Activated T-cell treated with anti-CD3 and anti-CD28 coated beads for 1 hour (primary cell): Measurements from ENCODE around the gene KBTBD4.
"Not testable (repeated sequence)": the region's sequence is repeated elsewhere in the genome, so short reads cannot be mapped to it uniquely, and the experiment has no call there.

Source experiments
- DNase-seq: peaks from one replicate; pipeline ENCODE4 v3.0.0-alpha.2; 2020; ENCODE audit warnings: low read depth

Gene KBTBD4

DNA sequence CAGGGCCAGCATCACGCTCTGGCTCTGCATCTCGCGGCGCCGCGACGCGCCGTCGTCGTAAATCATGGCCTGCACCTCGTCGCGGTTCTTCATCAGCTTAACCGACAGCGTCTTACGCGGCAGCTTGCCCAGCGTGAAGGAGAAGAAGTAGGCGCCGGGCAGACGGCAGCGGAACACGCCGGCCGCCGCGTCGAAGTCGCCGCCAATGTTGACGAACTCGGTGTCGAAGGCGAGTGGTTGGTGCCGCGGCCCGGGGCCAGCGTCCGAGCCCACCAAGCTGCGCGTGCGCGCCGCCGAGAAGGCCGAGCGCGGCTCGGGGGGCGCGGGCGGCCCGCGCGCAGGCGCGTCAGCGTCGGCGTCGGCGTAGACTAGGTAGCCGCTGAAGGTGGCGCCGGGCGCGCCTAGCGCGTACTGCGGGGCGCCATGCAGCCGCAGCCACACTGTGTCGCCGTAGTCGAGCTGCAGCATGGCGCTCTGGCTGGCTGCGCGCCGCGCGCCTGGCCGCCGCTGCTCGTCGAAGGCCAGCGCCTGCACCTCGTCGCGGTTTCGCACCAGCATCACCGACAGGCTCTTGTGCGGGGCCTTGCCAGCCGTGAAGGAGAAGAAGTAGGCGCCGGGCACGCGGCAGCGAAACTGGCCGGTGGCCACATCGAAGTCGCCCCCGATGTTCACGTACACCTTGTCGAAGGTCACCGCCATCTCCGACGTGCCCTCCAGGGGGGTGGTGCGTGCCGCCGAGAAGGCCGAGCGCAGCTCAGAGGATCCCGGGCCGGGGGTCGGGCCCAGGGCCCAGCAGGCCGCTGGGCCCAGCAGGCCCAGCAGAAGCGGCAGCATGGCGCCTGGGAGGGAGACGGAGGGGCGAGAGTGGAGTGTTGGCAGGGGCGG lies 11.4 kb upstream of the KBTBD4 start:
- no peak for DNase-seq

DNA sequence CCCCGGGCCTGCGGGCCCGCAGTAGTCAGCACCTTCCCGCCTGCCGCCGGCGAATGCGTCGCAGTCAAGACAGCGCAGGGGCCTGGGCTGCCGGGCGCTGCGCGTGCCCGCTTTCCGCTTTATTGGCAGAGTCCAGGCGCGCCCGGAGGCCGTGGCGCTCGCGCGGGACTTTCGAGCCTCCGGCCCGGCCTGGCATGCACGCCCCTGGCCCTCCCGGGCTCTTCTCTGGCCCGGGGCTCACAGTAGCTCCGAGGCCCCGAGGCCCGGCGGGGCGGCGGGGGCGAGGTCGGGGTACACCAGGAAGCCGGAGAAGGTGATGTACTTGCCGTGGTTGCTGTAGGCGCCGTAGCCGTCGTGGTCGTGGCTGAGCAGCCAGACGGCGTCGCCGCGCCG lies 10.8 kb upstream of the KBTBD4 start:
- DNase-seq, result no peak

DNA sequence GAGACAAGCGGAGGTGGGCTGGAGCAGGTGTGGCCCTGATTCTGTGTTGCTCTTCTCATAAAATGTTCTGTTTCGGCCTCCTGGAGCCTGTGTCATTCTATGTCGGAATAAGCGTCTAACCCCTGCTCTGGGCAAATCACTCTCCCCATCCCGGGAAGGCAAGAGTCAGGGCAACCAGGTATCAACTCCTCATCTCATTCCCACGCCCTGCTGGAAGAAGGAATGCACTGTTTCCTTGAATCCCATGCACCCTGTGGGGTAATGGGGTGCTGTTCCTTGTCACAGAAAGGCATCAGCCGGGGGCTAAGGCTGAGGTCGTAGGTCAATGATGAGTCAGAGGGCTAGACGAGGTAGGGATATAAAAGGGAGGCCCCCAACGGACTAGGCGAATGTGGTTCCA lies 10.3 kb upstream of the KBTBD4 start:
- no peak for DNase-seq

DNA sequence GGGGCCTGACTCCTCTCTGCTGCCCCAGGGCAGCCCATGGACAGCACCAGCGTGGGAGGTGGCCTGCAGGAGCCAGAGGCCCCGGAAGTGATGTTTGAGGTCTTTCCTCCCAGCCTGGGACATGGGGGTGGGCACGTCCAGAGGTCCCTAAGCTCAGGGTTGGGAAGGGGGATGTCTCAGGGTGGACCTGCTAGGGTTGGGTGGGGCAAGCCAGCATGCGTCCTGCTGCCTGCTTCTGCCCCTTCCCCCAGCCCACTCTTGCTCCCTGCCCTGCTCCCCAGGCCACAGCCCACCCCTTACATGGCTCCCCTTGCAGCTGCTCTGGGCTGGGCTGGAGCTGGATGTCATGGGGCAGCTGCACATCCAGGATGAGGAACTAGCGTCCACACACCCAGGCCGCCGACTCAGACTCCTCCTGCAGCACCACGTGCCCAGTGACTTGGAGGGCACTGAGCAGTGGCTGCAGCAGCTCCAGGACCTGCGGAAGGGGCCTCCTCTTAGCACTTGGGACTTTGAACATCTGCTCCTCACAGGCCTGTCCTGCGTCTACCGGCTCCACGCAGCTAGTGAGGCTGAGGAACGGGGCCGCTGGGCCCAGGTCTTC lies 9.1 kb upstream of the KBTBD4 start:
- DNase-seq, result no peak

DNA sequence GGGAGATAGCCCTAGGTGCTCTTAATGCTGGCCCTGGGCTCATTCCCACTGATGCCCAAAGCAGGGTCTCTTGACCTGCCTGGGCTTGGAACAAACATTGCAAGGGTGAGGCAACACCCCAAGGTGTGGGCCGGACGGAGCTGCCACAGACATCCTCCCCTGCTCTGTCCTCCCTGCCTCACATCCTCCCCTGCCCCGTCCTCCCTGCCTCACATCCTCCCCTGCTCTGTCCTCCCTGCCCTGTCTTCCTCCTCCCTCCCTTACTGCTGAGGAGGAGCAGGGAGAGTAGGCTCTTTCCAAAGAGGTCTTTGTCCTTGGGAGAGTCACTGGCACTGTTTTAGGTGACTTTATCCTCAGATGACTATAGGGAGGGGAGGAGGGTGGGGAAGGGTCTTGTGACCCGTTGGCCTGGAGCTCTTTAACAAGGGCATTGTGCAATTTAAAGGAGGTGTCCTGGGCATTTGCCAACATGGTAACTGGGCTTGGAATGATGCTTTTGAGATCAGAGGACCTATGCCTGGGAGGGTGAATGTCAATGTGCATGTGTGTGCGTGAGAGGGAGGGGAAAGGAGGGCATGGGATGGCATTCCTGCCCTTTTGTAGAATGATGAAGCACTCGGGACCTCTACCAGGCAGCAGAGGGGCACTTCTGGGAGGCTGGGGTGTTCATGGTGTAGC lies 8.4 kb upstream of the KBTBD4 start:
- no peak for DNase-seq

DNA sequence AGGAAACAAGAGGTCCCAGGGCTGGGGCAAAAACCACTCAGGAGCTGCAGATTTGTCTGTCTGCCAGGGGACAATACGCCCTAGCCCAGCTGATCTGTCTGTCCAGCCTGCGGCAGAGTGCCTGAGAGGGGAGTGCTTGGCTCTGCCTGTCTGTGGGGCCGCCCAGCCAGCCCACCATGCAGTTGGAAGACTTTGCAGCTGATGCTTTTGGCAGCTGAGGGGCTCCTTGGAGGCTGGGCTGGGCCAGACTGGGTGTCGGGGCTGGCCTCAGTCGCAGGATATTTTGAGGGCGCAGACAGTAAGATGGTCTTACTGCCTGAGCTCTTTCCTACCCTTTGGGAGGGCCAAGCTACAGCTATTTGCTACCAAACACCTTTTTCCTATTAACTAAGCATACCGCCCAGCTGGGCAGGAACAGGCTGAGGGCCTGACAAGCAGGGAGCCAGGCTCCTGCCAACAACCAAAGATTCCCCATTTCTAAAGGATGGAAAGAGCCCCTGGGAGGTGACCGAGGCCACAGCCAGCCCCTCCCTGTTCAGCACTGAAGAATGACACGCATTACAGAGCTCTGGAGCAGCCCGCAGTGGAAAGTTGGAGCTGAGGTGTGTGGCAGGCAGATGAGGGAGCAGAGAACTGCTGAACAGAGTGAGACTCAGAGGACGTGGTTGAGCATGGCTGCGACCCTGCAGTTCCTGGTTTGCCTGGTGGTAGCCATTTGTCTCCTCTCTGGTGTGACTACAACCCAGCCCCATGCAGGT lies 7.5 kb upstream of the KBTBD4 start, which contains the start of gene FAM180B:
Gene FAM180B (plus strand): TSS at position 581 of the 758 bp plus-strand sequence. CDS start 91 bp downstream, at position 672.
- DNase-seq, result no peak

DNA sequence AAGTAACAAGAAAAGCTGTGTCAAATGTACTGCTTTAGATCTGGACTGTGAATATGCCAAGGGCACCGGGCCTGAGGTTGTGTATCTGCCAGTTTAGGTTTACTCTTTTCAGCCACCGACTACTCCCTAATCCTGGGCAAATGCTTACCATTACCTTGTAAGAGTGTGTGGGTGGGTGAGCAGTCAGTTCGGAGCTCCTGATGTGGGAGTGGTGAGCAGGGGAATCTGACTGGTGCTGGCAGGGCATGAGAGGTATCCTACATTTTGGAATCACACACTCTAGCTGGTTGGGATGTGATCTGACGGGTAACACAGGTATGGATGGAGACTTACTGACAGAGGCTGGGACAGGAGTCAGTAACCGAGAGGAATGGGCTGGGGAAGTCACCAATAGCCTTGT lies 5.1 kb upstream of the KBTBD4 start:
- no peak for DNase-seq

DNA sequence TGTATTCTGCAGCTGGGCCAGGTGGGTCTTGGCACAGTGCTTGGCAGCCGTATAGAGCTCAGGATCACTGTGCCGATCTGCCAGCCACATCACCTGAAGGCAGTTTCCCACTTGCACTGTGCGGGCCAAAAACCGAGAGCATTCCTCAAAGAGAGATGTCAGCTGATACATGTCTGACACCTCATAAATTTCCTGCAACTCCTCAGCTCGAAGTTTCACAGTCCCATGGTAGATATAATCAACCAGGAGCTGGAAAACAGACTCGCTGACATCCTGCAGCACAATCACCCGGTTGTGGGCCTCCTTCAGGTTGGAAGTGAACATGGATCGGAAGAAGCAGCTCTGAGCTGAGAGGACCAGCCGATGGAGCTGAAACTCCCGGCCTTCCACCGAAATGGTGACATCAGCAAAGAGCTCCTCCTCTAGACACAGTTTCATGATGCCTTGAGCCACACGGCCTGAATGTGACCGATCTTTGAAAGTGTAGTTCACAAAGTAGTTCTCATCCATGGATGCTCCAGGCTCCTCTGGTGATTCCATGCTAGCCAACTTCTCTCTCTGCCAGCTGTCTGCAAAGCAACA lies 1.2 kb downstream of the KBTBD4 start:
- no peak for DNase-seq

DNA sequence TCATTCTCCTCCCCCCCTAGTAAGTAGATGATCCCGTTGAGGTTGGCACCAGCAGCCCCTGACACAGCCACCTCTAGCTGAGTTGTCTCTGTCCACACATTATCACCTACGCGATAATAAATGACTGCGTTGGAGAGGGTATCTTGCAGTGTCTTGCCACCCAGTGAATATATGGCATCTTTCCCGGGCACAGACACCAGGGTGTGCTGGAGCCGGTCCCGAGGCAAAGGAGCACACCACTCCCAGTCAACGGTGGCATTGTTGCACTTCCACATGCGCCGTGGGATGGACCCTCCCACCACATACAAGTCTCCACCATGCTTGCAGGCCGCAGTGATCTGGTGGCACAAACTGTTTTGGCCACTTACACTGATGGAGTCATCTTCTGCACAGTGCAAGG lies 5.4 kb downstream of the KBTBD4 start:
- DNase-seq, result no peak

DNA sequence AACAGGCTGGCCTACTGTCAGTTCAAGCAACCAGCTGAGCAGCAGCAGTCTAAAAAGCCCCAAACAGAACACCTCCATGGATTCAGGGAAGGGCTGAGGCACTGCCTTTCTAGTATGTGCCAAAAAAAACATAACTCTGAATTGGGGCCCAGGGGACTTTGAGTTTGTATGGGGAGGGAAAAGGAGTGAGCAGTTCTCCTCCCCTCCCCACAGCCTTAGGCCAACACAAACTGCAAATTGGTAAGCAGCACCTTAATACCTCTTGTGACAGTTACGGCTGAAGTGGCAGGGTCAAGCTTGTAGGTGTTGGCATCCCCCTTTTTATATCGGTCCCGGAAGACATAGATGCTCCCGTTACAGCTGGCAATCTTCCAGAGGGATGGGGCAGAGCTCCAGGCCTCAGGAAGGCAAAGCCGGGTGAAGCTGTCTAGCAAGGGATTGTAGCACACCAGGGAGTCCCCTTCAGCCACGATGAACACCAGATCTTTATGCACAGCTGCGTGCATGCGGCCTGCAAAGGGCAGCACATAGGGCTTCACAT lies 6.0 kb downstream of the KBTBD4 start:
- no peak for DNase-seq

DNA sequence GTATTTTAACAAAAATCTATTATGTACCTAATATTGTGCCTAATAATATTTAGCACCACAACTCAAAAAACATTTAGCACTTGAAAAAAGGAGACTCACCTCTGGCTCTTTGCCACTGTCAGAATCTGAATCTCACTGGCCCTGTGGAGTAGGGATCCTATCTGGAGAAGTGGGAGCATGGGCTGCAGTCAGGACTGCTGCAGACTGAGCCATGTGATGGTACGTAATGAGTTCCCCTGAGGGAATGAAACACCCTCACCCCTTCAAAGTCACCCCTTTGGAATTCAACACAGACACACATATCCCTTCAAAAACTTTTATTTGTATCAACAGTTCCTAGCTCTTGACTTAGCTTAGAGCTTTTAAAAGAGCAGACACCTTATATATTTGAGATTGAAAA lies 6.9 kb downstream of the KBTBD4 start:
- DNase-seq, result no peak

DNA sequence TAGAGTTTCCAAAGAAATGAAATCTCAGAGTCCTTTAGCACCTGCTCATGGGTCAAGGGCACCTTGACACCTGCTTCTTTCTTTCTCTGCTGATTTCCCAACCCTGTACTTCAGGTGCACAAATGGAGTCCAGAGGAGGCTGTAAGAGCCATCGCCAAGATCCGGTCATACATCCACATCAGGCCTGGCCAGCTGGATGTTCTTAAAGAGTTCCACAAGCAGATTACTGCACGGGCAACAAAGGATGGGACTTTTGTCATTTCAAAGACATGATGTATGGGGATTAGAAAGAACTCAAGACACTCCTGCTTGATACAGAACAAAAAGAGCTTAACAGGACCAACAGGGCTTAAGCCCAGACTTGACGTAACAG lies 7.4 kb downstream of the KBTBD4 start:
- no peak for DNase-seq

DNA sequence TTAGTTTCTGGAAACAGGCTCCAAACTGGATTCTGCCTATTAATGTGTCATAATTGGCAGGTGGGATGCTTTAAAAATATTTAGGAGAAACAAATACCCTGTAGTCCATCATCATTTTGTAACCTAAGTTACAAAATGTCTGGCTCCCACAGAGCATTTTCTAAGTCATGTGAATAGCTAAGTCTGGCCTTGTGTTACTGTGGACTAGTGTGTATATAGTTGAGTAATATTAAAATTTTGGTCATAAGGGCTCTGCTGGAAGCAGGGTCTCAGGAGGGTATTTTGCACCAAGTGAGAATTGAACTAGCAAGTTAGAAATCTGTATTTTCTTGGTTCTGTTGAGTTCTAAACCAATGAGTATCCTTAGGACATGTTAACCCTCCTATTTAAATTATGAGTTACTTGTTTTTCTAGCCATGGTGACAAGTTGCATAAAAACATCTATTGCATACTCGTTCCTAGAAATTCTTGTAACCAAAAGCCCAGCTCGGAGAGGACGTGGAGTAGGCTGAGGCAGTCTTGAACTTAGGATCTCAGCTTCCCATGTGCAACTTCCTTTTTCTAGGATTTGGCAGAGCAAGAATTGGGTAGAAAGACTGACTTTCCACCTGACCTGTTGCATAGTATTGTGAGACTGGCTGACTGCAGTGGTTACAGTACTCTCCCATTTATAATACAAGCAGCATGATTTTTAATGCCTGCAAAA lies 8.0 kb downstream of the KBTBD4 start:
- no peak for DNase-seq

DNA sequence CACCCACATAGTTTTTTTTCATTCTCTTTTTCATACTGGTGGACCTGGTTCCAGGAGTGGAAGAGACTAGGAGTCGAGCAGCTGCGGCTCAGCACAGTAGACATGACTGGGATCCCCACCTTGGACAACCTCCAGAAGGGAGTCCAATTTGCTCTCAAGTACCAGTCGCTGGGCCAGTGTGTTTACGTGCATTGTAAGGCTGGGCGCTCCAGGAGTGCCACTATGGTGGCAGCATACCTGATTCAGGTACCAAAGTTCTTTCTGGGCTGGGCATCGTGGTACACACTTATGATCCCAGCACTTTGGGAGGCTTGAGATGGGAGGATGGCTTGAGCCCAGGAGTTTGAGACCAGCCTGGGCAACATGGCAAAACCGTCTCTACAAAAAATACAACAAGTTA lies 9.1 kb downstream of the KBTBD4 start:
- DNase-seq, result no peak

DNA sequence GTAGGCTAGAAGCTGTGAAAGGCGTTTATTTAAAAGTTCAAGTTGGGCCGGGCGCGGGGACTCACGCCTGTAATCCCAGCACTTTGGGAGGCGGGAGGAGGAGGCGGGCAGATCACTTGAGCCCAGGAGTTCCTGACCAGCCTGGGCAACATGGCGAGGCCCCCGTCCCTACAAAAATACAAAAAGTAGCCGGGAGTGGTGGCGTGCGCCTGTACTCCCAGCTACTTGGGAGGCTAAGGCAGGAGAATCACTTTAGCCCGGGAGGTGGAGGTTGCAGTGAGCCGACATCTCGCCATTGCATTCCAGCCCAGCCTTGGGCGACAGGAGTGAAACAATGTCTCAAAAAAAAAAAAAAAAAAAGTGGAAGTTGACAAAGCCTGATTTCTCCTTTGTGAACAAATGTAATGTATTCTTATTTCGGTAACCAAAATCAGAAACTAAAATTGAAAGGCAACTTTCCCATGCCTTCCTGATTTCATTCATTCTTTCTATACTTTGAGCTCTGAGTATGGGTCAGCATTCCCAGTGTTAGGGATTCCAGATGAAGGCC lies 12.5 kb downstream of the KBTBD4 start:
- no peak for DNase-seq

DNA sequence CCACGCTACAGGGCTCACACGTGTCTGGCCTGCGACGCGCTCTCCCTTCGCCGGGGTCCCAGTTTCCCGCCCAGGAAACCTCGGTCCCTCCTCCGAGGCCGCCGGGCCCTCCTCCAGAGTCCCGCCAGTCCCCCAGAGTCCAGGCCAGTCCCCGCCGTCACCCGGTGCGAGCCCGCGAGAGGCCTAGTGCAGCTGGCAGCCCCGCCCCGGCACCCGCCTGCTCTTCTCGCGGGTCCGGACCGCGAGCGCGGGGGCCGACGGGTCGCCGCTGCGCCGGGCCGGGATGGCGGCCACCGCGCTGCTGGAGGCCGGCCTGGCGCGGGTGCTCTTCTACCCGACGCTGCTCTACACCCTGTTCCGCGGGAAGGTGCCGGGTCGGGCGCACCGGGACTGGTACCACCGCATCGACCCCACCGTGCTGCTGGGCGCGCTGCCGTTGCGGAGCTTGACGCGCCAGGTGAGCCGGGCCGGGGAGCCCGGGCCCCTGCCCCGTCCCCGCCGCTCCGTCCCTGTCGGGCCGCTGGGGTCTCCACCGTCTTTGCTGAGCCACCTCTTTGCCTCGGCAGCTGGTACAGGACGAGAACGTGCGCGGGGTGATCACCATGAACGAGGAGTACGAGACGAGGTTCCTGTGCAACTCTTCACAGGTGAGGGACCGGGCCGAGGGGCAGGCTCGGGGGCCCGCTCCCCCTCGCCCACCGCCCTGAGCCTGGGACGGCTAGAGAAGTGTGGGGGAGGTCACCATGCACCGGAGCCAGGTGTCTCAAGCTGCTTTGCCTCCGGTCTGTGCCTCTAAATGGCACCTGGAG lies 13.2 kb downstream of the KBTBD4 start, which contains the start of gene PTPMT1:
Gene PTPMT1 (plus strand): TSS at position 260 of the 809 bp plus-strand sequence. CDS start 24 bp downstream, at position 284.
- peak; percentile 49 for DNase-seq

DNA sequence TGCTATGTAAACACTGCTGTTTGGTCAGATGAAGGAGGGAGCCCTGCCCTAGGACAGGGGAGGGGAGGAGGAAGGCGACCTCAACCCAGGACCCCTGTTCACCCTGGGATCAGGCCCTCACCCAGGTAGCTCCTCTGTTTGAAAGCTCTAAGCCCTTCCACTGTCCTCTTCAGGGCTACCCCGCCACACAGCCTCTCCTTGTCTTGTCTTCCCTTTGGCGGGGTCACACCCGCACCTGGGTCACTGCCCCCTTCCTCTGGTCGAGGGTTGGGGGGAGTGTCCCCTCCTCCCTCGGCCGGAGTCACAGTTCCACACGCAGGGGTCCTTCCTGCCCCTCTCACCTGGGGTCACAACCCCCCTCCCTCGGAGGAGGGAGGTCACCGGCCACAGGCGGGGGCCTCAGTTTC lies 13.8 kb downstream of the KBTBD4 start:
- no peak for DNase-seq

DNA sequence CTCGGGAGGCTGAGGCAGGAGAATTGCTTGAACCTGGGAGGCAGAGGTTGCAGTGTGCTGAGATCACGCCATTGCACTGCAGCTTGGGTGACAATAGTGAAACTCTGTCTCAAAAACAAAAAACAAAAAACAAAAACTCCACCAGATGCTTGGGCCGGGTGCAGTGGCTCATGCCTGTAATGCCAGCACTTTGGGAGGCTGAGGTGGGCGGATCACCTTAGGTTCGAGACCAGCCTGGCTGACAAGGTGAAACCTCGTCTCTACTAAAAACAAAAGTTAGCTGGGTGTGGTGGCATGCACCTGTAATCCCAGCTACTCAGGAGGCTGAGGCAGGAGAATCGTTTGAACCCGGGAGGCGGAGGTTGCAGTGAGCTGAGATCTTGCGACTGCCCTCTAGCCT lies 14.4 kb downstream of the KBTBD4 start:
- not testable (repeated sequence) for DNase-seq

DNA sequence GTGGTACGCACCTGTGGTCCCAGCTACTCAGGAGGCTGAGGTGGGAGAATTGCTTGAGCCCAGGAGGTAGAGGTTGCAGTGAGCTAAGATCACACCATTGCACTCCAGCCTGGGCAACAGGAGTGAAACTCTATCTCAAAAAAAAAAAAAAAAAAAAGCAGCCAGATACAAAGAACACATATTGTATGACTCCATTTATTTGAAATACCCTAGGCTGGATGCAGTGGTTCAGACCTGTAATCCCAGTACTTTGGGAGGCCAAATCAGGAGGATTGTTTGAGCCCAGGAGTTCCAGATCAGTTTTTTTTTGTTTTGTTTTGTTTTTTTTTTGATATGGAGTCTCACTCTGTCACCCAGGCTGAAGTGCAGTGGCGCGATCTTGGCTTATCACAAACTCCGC lies 16.4 kb downstream of the KBTBD4 start:
- not testable (repeated sequence) for DNase-seq

DNA sequence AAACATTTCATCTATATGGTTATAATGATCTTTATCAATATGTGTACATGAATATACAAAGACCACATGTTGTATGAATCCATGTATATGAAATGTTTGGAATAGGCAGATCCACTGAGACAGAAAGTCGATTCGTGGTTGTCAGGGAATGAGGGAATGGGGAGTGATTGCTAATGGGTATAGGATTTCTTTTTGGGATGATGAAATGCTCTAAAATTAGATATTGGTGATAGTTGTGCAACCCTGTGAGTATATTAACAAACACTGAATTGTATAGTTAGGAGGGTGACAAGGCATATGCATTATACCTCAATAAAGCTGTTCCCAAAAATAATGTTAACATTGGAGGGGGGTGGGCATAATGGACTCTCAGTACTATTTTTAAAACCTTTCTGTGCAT lies 18.3 kb downstream of the KBTBD4 start:
- DNase-seq, result no peak
